Measurements from ENCODE around the gene WBP2.

GRCh38 chr17:75900691-75901533 lies 45.8 kb upstream of the WBP2 start:
- TF ChIP-seq CTCF (IDR thresholded peaks at IDR 0.05; ENCODE audit: low read length) (no peak), EZH2phosphoT487 (IDR thresholded peaks at IDR 0.05; ENCODE audit: low read length) (no peak)

Measured in MM.1S (cell line).